SK-N-SH (cell line): ENCODE measurements around the gene MYO16. TPM values are rescaled to one million over a fixed set of nuclear protein-coding genes. Genes with fewer than 3 reads are reported as not detected.

ENCODE experiments used
- CTCF ChIA-PET: fragments of 300-600, 350-600 bp; formaldehyde crosslinking; extraction: SDS; loops from one replicate; lab custom pipeline; 2021; lab: Yijun Ruan, JAX
- POLR2A ChIA-PET: fragments of 350-600 bp; sonication (Branson Sonifier 250); formaldehyde crosslinking; extraction: SDS; loops from one replicate; lab custom pipeline; 2020; ENCODE audit warnings: antibody characterized with exemption, inconsistent platforms; lab: Yijun Ruan, JAX
- DNase-seq: peaks from one replicate; pipeline ENCODE4 v3.0.0; 2012
- H2AFZ ChIP-seq: fragments of 200-600 bp; sonication (generic); 2 replicates; pipeline ENCODE4 v1.8.1; 2016; ENCODE audit warnings: antibody characterized with exemption, mild to moderate bottlenecking, low read depth
- H3F3A ChIP-seq: fragments of 200-600 bp; sonication (generic); replicated peaks from 2 replicates; pipeline ENCODE3; 2016; ENCODE audit warnings: antibody characterized with exemption, mild to moderate bottlenecking; ENCODE audit not compliant: insufficient read depth
- H3K27ac ChIP-seq, 2 experiments: fragments of 200-500 bp in 1 of 2; fragments of 200-600 bp in 1 of 2; sonication (Bioruptor generic) in 1 of 2; sonication (generic), shearing (Covaris generic) in 1 of 2; 2 replicates each; pipeline versions ENCODE4 v1.5.1 to v1.6.1; 2014 to 2016; ENCODE audit warnings: low read depth in 2 of 2, inconsistent platforms in 1 of 2, low read length in 1 of 2, mild to moderate bottlenecking in 1 of 2, mixed read lengths in 1 of 2
- H3K27me3 ChIP-seq: fragments of 200-600 bp; sonication (generic), shearing (Covaris generic); 2 replicates; pipeline ENCODE4 v1.6.1; 2016; ENCODE audit warnings: mixed run types; ENCODE audit not compliant: insufficient read depth
- H3K36me3 ChIP-seq, 2 experiments: fragments of 200-500 bp in 1 of 2; fragments of 200-600 bp in 1 of 2; sonication (Bioruptor generic) in 1 of 2; sonication (generic) in 1 of 2; replicated peaks in 1 of 2; 2 replicates each; pipeline versions ENCODE3 to v1.5.1; 2014 to 2016; ENCODE audit warnings: low read length in 1 of 2, mild to moderate bottlenecking in 1 of 2; ENCODE audit not compliant: insufficient read depth in 2 of 2, control insufficient read depth in 1 of 2
- H3K4me1 ChIP-seq, 2 experiments: fragments of 200-500 bp in 1 of 2; fragments of 200-600 bp in 1 of 2; sonication (Bioruptor generic) in 1 of 2; sonication (generic), shearing (Covaris generic) in 1 of 2; 2 replicates each; pipeline versions ENCODE4 v1.5.1 to v1.6.1; 2014 to 2016; ENCODE audit warnings: low read depth in 1 of 2, low read length in 1 of 2, mixed run types in 1 of 2; ENCODE audit not compliant: insufficient read depth in 2 of 2, control insufficient read depth in 1 of 2
- H3K4me2 ChIP-seq: fragments of 200-600 bp; sonication (generic), shearing (Covaris generic); 2 replicates; pipeline ENCODE4 v1.6.1; 2017; ENCODE audit warnings: mixed run types
- H3K4me3 ChIP-seq, 2 experiments: fragments of 200-500 bp in 1 of 2; fragments of 200-600 bp in 1 of 2; sonication (Bioruptor generic) in 1 of 2; sonication (generic), shearing (Covaris generic) in 1 of 2; 2 replicates each; pipeline versions ENCODE4 v1.5.1 to v1.8.1; 2014 to 2016; ENCODE audit warnings: low read depth in 2 of 2, inconsistent platforms in 1 of 2, low read length in 1 of 2, mild to moderate bottlenecking in 1 of 2, mixed read lengths in 1 of 2, moderate library complexity in 1 of 2
- H3K79me2 ChIP-seq: fragments of 200-600 bp; sonication (generic); 2 replicates; pipeline ENCODE4 v1.8.1; 2017; ENCODE audit warnings: mild to moderate bottlenecking; ENCODE audit not compliant: insufficient read depth
- H3K9ac ChIP-seq: fragments of 200-600 bp; sonication (generic); 2 replicates; pipeline ENCODE4 v1.6.1; 2017; ENCODE audit warnings: mixed run types
- H3K9me2 ChIP-seq: fragments of 200-600 bp; sonication (generic); 2 replicates; pipeline ENCODE4 v1.6.1; 2017; ENCODE audit warnings: mixed run types
- H3K9me3 ChIP-seq: fragments of 200-600 bp; sonication (generic); 2 replicates; pipeline ENCODE4 v1.6.1; 2017; ENCODE audit warnings: mixed run types, mild to moderate bottlenecking, moderate library complexity
- H4K20me1 ChIP-seq: fragments of 200-600 bp; sonication (generic); 2 replicates; pipeline ENCODE4 v1.6.1; 2017; ENCODE audit warnings: mild to moderate bottlenecking, mixed run types; ENCODE audit not compliant: insufficient read depth
- CHD2 ChIP-seq: fragments of 150-350 bp; IDR thresholded peaks from 2 replicates; pipeline ENCODE4 v1.6.1; 2018; ENCODE audit warnings: low read length; ENCODE audit not compliant: partially characterized antibody
- EP300 ChIP-seq, 2 experiments: IDR thresholded peaks; 2 replicates each; pipeline versions ENCODE4 v1.4.0 to v1.6.1; 2012; ENCODE audit warnings: borderline replicate concordance in 1 of 2, low read depth in 1 of 2, low read length in 1 of 2
- EZH2phosphoT487 ChIP-seq: fragments of 200-600 bp; sonication (generic); IDR thresholded peaks from 2 replicates; pipeline ENCODE4 v1.6.1; 2017; ENCODE audit warnings: low read depth, mixed run types, mild to moderate bottlenecking, antibody characterized with exemption, moderate library complexity, borderline replicate concordance
- FOXJ3 ChIP-seq: sonication (generic); formaldehyde crosslinking; IDR thresholded peaks from 2 replicates; pipeline ENCODE4 v1.5.1; 2020; ENCODE audit warnings: mild to moderate bottlenecking, missing genetic modification reagents
- GABPA ChIP-seq: IDR thresholded peaks from 2 replicates; pipeline ENCODE4 v1.4.0; 2012; ENCODE audit warnings: low read depth, mild to moderate bottlenecking
- MAX ChIP-seq: IDR thresholded peaks from 2 replicates; pipeline ENCODE4 v1.4.0; 2012; ENCODE audit warnings: low read depth
- MEF2A ChIP-seq: IDR thresholded peaks from 2 replicates; pipeline ENCODE4 v1.4.0; 2012; ENCODE audit warnings: low read depth, borderline replicate concordance
- MXI1 ChIP-seq: IDR thresholded peaks from 2 replicates; pipeline ENCODE4 v1.6.1; 2012; ENCODE audit warnings: mild to moderate bottlenecking, low read depth, low read length, improper control_type of control experiment
- NFIC ChIP-seq: IDR thresholded peaks from 2 replicates; pipeline ENCODE4 v1.4.0; 2012; ENCODE audit warnings: borderline replicate concordance
- NRF1 ChIP-seq: IDR thresholded peaks from 2 replicates; pipeline ENCODE4 v1.6.1; 2012; ENCODE audit warnings: low read depth, mild to moderate bottlenecking, low read length
- PBX3 ChIP-seq: IDR thresholded peaks from 2 replicates; pipeline ENCODE4; 2012
- POLR2AphosphoS5 ChIP-seq: IDR thresholded peaks from 2 replicates; pipeline ENCODE4 v1.6.1; 2012; ENCODE audit warnings: low read depth, low read length
- REST ChIP-seq: IDR thresholded peaks from 2 replicates; pipeline ENCODE4 v1.6.1; 2012; ENCODE audit warnings: mild to moderate bottlenecking, low read depth, low read length, moderate library complexity
- RXRA ChIP-seq: IDR thresholded peaks from 2 replicates; pipeline ENCODE4 v1.4.0; 2012; ENCODE audit warnings: low read depth, mild to moderate bottlenecking, borderline replicate concordance
- TAF1 ChIP-seq: IDR thresholded peaks from 2 replicates; pipeline ENCODE4 v1.6.1; 2012; ENCODE audit warnings: low read depth, mild to moderate bottlenecking, low read length, moderate library complexity, borderline replicate concordance
- WGBS: methylation state at CpG from one replicate; pipeline ENCODE4 v1.1.6; 2017; ENCODE audit warnings: low lambda C conversion rate; 5-methylcytosine and 5-hydroxymethylcytosine counted together
- polyA plus RNA-seq, 3 experiments: library from polyadenylated mRNA; depleted of rRNA; stranded (reverse); fragments of >200 nt; gene quantifications; 2 replicates each; pipeline ENCODE4 v1.2.3, GENCODE V29; 2012
- TF ChIP-seq, protein P1 (sequence below): IDR thresholded peaks from 2 replicates; pipeline ENCODE4 v1.4.0; 2012; ENCODE audit warnings: low read depth, borderline replicate concordance

MYO16 gene
- polyA plus RNA-seq, 1 of the 3 experiments (the other 2 are of a cell fraction) = 0.07 TPM

- no peaks in the 10 kb centered on the region for H3K36me3 ChIP-seq
- H3K4me1 ChIP-seq = no peaks in the 10 kb centered on the region
- no peaks in the 10 kb centered on the region for H3K79me2 ChIP-seq
- WGBS = 13% methylated on average over 1 of the region's 1 CpG
- H3K4me2 ChIP-seq = no peak overlapping the region
- no peak overlapping the region for H3K9ac ChIP-seq
- H3K9me3 ChIP-seq = peaks cover 7% of the 10 kb centered on the region
- no peaks in the 10 kb centered on the region for H3K9me2 ChIP-seq
- ChIA-PET POLR2A (no interaction called here), CTCF (no interaction called here)
- DNase-seq = no peak
- no peak overlapping the region for H3K4me3 ChIP-seq
- no peak overlapping the region for H3K27ac ChIP-seq
- H4K20me1 ChIP-seq = no peaks in the 10 kb centered on the region
- no peaks in the 10 kb centered on the region for H3K27me3 ChIP-seq
- H2AFZ ChIP-seq = no peak overlapping the region
- no peak for TF ChIP-seq MEF2A
- TF ChIP-seq MXI1 = no peak
- H3F3A ChIP-seq = no peaks in the 10 kb centered on the region
Observed at GRCh38 chr13:108667205-108667604, 37.8 kb downstream of the MYO16 start.

- H3K4me3 ChIP-seq = no peak overlapping the region
- no peak overlapping the region for H3K27ac ChIP-seq
- no peaks in the 10 kb centered on the region for H3K79me2 ChIP-seq
- H3K4me2 ChIP-seq = no peak overlapping the region
- no peaks in the 10 kb centered on the region for H3F3A ChIP-seq
- H3K4me1 ChIP-seq = no peaks in the 10 kb centered on the region
- ChIA-PET CTCF (no interaction called here), POLR2A (no interaction called here)
- H3K36me3 ChIP-seq = no peaks in the 10 kb centered on the region
- no peaks in the 10 kb centered on the region for H3K27me3 ChIP-seq
- H2AFZ ChIP-seq = no peak overlapping the region
- no peak overlapping the region for H3K9ac ChIP-seq
- DNase-seq = no peak
- H3K9me2 ChIP-seq = no peaks in the 10 kb centered on the region
- no peaks in the 10 kb centered on the region for H4K20me1 ChIP-seq
- H3K9me3 ChIP-seq = peaks cover 7% of the 10 kb centered on the region
- WGBS = 3% methylated on average over 1 of the region's 1 CpG
- TF ChIP-seq, protein P1, sequence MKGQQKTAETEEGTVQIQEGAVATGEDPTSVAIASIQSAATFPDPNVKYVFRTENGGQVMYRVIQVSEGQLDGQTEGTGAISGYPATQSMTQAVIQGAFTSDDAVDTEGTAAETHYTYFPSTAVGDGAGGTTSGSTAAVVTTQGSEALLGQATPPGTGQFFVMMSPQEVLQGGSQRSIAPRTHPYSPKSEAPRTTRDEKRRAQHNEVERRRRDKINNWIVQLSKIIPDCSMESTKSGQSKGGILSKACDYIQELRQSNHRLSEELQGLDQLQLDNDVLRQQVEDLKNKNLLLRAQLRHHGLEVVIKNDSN = no peak
- TF ChIP-seq GABPA (no peak), MAX (no peak), PBX3 (no peak), NRF1 (no peak), RXRA (no peak), POLR2AphosphoS5 (no peak), FOXJ3 (CRISPR knock-in tag) (no peak), CHD2 (no peak)
- TF ChIP-seq, all 33 proteins: peak for 0
Observed at GRCh38 chr13:108669381-108669780, 40.0 kb downstream of the MYO16 start.

GRCh38 chr13:108674346-108674745 is 44.9 kb downstream of the MYO16 start:
- ChIA-PET POLR2A (no interaction called here), CTCF (interaction anchor here (0.6 to 1.4 kb wide), 2 partner anchors 15 to 16 kb away, joined by 3 read pairs; no protein-coding TSS in a partner anchor)
- TF ChIP-seq FOXJ3 (CRISPR knock-in tag) (no peak), EZH2phosphoT487 (no peak), POLR2AphosphoS5 (no peak), GABPA (no peak), REST (no peak), MEF2A (no peak), NFIC (no peak), EP300 (IDR thresholded peaks at IDR 0.05; ENCODE audit: borderline replicate concordance in 1 of 2, low read depth in 1 of 2, low read length in 1 of 2) (no peak), TAF1 (no peak)
- peaks cover 3% of the 10 kb centered on the region; the same call in 1 of the 2 replicates for H3K9me3 ChIP-seq
- H3K4me3 ChIP-seq = no peak overlapping the region
- no peaks in the 10 kb centered on the region for H3K36me3 ChIP-seq
- H3K79me2 ChIP-seq = no peaks in the 10 kb centered on the region
- no peak overlapping the region for H3K4me2 ChIP-seq
- H3K9me2 ChIP-seq = no peaks in the 10 kb centered on the region
- no peaks in the 10 kb centered on the region; the same call in 1 of the 2 replicates for H3K27me3 ChIP-seq
- H2AFZ ChIP-seq = no peak overlapping the region
- H3F3A ChIP-seq = no peaks in the 10 kb centered on the region
- 25% methylated on average over 6 of the region's 6 CpGs for WGBS
- no peak for DNase-seq
- H3K9ac ChIP-seq = no peak overlapping the region
- no peaks in the 10 kb centered on the region for H4K20me1 ChIP-seq
- H3K27ac ChIP-seq = no peak overlapping the region
- H3K4me1 ChIP-seq = no peaks in the 10 kb centered on the region
